SK-N-SH (cell line): ENCODE data around the gene CCDC91. TPM values are rescaled to one million over a fixed set of nuclear protein-coding genes. Genes with fewer than 3 reads are reported as not detected.

Experiments used
- CTCF ChIA-PET: fragments of 300-600, 350-600 bp; formaldehyde crosslinking; extraction: SDS; loops from one replicate; lab custom pipeline; 2021; lab: Yijun Ruan, JAX
- POLR2A ChIA-PET: fragments of 350-600 bp; sonication (Branson Sonifier 250); formaldehyde crosslinking; extraction: SDS; loops from one replicate; lab custom pipeline; 2020; ENCODE audit warnings: antibody characterized with exemption, inconsistent platforms; lab: Yijun Ruan, JAX
- DNase-seq: peaks from one replicate; pipeline ENCODE4 v3.0.0; 2012
- H2AFZ ChIP-seq: fragments of 200-600 bp; sonication (generic); 2 replicates; pipeline ENCODE4 v1.8.1; 2016; ENCODE audit warnings: antibody characterized with exemption, mild to moderate bottlenecking, low read depth
- H3F3A ChIP-seq: fragments of 200-600 bp; sonication (generic); replicated peaks from 2 replicates; pipeline ENCODE3; 2016; ENCODE audit warnings: antibody characterized with exemption, mild to moderate bottlenecking; ENCODE audit not compliant: insufficient read depth
- H3K27ac ChIP-seq, 2 experiments: fragments of 200-500 bp in 1 of 2; fragments of 200-600 bp in 1 of 2; sonication (Bioruptor generic) in 1 of 2; sonication (generic), shearing (Covaris generic) in 1 of 2; 2 replicates each; pipeline versions ENCODE4 v1.5.1 to v1.6.1; 2014 to 2016; ENCODE audit warnings: low read depth in 2 of 2, inconsistent platforms in 1 of 2, low read length in 1 of 2, mild to moderate bottlenecking in 1 of 2, mixed read lengths in 1 of 2
- H3K27me3 ChIP-seq: fragments of 200-600 bp; sonication (generic), shearing (Covaris generic); 2 replicates; pipeline ENCODE4 v1.6.1; 2016; ENCODE audit warnings: mixed run types; ENCODE audit not compliant: insufficient read depth
- H3K36me3 ChIP-seq, 2 experiments: fragments of 200-500 bp in 1 of 2; fragments of 200-600 bp in 1 of 2; sonication (Bioruptor generic) in 1 of 2; sonication (generic) in 1 of 2; replicated peaks in 1 of 2; 2 replicates each; pipeline versions ENCODE3 to v1.5.1; 2014 to 2016; ENCODE audit warnings: low read length in 1 of 2, mild to moderate bottlenecking in 1 of 2; ENCODE audit not compliant: insufficient read depth in 2 of 2, control insufficient read depth in 1 of 2
- H3K4me1 ChIP-seq, 2 experiments: fragments of 200-500 bp in 1 of 2; fragments of 200-600 bp in 1 of 2; sonication (Bioruptor generic) in 1 of 2; sonication (generic), shearing (Covaris generic) in 1 of 2; 2 replicates each; pipeline versions ENCODE4 v1.5.1 to v1.6.1; 2014 to 2016; ENCODE audit warnings: low read depth in 1 of 2, low read length in 1 of 2, mixed run types in 1 of 2; ENCODE audit not compliant: insufficient read depth in 2 of 2, control insufficient read depth in 1 of 2
- H3K4me2 ChIP-seq: fragments of 200-600 bp; sonication (generic), shearing (Covaris generic); 2 replicates; pipeline ENCODE4 v1.6.1; 2017; ENCODE audit warnings: mixed run types
- H3K4me3 ChIP-seq, 2 experiments: fragments of 200-500 bp in 1 of 2; fragments of 200-600 bp in 1 of 2; sonication (Bioruptor generic) in 1 of 2; sonication (generic), shearing (Covaris generic) in 1 of 2; 2 replicates each; pipeline versions ENCODE4 v1.5.1 to v1.8.1; 2014 to 2016; ENCODE audit warnings: low read depth in 2 of 2, inconsistent platforms in 1 of 2, low read length in 1 of 2, mild to moderate bottlenecking in 1 of 2, mixed read lengths in 1 of 2, moderate library complexity in 1 of 2
- H3K79me2 ChIP-seq: fragments of 200-600 bp; sonication (generic); 2 replicates; pipeline ENCODE4 v1.8.1; 2017; ENCODE audit warnings: mild to moderate bottlenecking; ENCODE audit not compliant: insufficient read depth
- H3K9ac ChIP-seq: fragments of 200-600 bp; sonication (generic); 2 replicates; pipeline ENCODE4 v1.6.1; 2017; ENCODE audit warnings: mixed run types
- H3K9me2 ChIP-seq: fragments of 200-600 bp; sonication (generic); 2 replicates; pipeline ENCODE4 v1.6.1; 2017; ENCODE audit warnings: mixed run types
- H3K9me3 ChIP-seq: fragments of 200-600 bp; sonication (generic); 2 replicates; pipeline ENCODE4 v1.6.1; 2017; ENCODE audit warnings: mixed run types, mild to moderate bottlenecking, moderate library complexity
- H4K20me1 ChIP-seq: fragments of 200-600 bp; sonication (generic); 2 replicates; pipeline ENCODE4 v1.6.1; 2017; ENCODE audit warnings: mild to moderate bottlenecking, mixed run types; ENCODE audit not compliant: insufficient read depth
- FOXM1 ChIP-seq: IDR thresholded peaks from 2 replicates; pipeline ENCODE4 v1.4.0; 2012; ENCODE audit warnings: low read depth, mild to moderate bottlenecking
- GATA2 ChIP-seq: sonication (generic); formaldehyde crosslinking; IDR thresholded peaks from 2 replicates; pipeline ENCODE4 v1.5.0; 2020; ENCODE audit warnings: mild to moderate bottlenecking, missing genetic modification reagents
- MEF2A ChIP-seq: IDR thresholded peaks from 2 replicates; pipeline ENCODE4 v1.4.0; 2012; ENCODE audit warnings: low read depth, borderline replicate concordance
- MXI1 ChIP-seq: IDR thresholded peaks from 2 replicates; pipeline ENCODE4 v1.6.1; 2012; ENCODE audit warnings: mild to moderate bottlenecking, low read depth, low read length, improper control_type of control experiment
- RAD21 ChIP-seq: IDR thresholded peaks from 2 replicates; pipeline ENCODE4 v1.6.1; 2012; ENCODE audit warnings: mild to moderate bottlenecking, low read length
- RXRA ChIP-seq: IDR thresholded peaks from 2 replicates; pipeline ENCODE4 v1.4.0; 2012; ENCODE audit warnings: low read depth, mild to moderate bottlenecking, borderline replicate concordance
- TAF1 ChIP-seq: IDR thresholded peaks from 2 replicates; pipeline ENCODE4 v1.6.1; 2012; ENCODE audit warnings: low read depth, mild to moderate bottlenecking, low read length, moderate library complexity, borderline replicate concordance
- TCF12 ChIP-seq: IDR thresholded peaks from 2 replicates; pipeline ENCODE4 v1.4.0; 2012
- WGBS: methylation state at CpG from one replicate; pipeline ENCODE4 v1.1.6; 2017; ENCODE audit warnings: low lambda C conversion rate; 5-methylcytosine and 5-hydroxymethylcytosine counted together
- polyA plus RNA-seq, 3 experiments: library from polyadenylated mRNA; depleted of rRNA; stranded (reverse); fragments of >200 nt; gene quantifications; 2 replicates each; pipeline ENCODE4 v1.2.3, GENCODE V29; 2012
- TF ChIP-seq, protein P1 (sequence below): IDR thresholded peaks from 2 replicates; pipeline ENCODE4 v1.4.0; 2012; ENCODE audit warnings: low read depth, borderline replicate concordance
- TF ChIP-seq, protein P2 (sequence below): fragments of 150-350 bp; IDR thresholded peaks from 2 replicates; pipeline ENCODE4 v1.6.1; 2016; ENCODE audit warnings: mild to moderate bottlenecking, low read depth, low read length

Gene CCDC91
- polyA plus RNA-seq, 1 of the 3 experiments (the other 2 are of a cell fraction), result 13.0 TPM

DNA sequence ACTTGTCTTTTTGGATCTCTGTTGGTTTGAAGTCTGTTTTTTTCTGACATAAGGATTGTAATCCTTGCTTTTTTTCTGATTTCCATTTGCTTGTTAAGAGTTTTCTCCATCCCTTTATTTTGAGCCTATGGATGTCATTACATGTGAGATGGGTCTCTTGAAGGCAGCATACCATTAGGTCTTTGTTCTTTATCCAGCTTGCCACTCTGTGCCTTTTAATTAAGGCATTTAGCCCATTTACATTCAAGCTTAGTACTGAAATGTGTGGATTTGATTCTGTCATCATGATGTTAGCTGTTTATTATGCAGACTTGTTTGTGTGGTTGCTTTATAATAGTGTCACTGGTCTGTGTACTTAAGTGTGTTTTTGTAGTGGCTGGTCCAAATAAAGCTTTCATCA lies 100.0 kb downstream of the CCDC91 start:
- Histone ChIP-seq H3K9me2 (no peaks in the 10 kb centered on the region), H3K27ac (no peak overlapping the region), H2AFZ (no peak overlapping the region), H3K4me2 (no peak overlapping the region), H3K79me2 (peaks cover 8% of the 10 kb centered on the region; the same call in 1 of the 2 replicates), H4K20me1 (no peaks in the 10 kb centered on the region), H3K36me3 (peaks cover 0 to 17% of the 10 kb centered on the region in 2 experiments), H3F3A (no peaks in the 10 kb centered on the region), H3K4me3 (no peak overlapping the region), H3K27me3 (no peaks in the 10 kb centered on the region), H3K9me3 (0 out of 2 replicates have a peak, but pooled peaks cover 10% of the 10 kb centered on the region), H3K9ac (no peak overlapping the region), H3K4me1 (no peaks in the 10 kb centered on the region)
- CTCF ChIA-PET, result no interaction called here
- no peak for DNase-seq
- POLR2A ChIA-PET, result no interaction called here
- TF ChIP-seq, protein P1, sequence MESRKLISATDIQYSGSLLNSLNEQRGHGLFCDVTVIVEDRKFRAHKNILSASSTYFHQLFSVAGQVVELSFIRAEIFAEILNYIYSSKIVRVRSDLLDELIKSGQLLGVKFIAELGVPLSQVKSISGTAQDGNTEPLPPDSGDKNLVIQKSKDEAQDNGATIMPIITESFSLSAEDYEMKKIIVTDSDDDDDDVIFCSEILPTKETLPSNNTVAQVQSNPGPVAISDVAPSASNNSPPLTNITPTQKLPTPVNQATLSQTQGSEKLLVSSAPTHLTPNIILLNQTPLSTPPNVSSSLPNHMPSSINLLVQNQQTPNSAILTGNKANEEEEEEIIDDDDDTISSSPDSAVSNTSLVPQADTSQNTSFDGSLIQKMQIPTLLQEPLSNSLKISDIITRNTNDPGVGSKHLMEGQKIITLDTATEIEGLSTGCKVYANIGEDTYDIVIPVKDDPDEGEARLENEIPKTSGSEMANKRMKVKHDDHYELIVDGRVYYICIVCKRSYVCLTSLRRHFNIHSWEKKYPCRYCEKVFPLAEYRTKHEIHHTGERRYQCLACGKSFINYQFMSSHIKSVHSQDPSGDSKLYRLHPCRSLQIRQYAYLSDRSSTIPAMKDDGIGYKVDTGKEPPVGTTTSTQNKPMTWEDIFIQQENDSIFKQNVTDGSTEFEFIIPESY, result no peak
- TF ChIP-seq GATA2 (CRISPR knock-in tag) (no peak), TAF1 (no peak), MXI1 (no peak), MEF2A (no peak)
- TF ChIP-seq, protein P2, sequence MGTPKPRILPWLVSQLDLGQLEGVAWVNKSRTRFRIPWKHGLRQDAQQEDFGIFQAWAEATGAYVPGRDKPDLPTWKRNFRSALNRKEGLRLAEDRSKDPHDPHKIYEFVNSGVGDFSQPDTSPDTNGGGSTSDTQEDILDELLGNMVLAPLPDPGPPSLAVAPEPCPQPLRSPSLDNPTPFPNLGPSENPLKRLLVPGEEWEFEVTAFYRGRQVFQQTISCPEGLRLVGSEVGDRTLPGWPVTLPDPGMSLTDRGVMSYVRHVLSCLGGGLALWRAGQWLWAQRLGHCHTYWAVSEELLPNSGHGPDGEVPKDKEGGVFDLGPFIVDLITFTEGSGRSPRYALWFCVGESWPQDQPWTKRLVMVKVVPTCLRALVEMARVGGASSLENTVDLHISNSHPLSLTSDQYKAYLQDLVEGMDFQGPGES, result no peak

DNA sequence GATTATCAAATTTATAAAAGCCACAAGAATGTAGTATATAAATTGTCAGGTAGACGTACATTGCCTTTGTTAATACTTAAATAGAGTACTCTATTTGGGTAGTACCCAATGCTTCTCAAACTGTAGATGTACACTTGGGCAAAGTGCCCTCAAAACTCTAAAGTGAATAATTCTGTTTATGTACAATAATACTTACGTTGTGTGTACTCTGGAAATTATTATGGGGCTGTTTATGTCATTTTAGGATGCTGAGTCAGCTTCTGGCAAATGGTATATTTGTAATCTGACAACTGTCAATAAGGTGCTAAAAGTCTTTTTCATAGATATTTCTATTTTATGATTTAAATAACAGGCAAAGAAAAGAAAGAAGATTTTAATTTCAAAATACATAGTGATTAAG lies 102.4 kb downstream of the CCDC91 start:
- WGBS, result 97% methylated on average over 2 of the region's 2 CpGs
- H3K9me3 ChIP-seq, result 0 out of 2 replicates have a peak, but pooled peaks cover 10% of the 10 kb centered on the region
- H3K27me3 ChIP-seq, result no peaks in the 10 kb centered on the region
- H3K27ac ChIP-seq, result no peak overlapping the region
- no peaks in the 10 kb centered on the region for H3K4me1 ChIP-seq
- POLR2A ChIA-PET, result no interaction called here
- TF ChIP-seq FOXM1, result no peak
- peaks cover 8% of the 10 kb centered on the region; the same call in 1 of the 2 replicates for H3K79me2 ChIP-seq
- H3K9ac ChIP-seq, result no peak overlapping the region
- H3K36me3 ChIP-seq, result peaks cover 0 to 17% of the 10 kb centered on the region in 2 experiments
- no peak overlapping the region for H2AFZ ChIP-seq
- CTCF ChIA-PET, result no interaction called here
- H3F3A ChIP-seq, result no peaks in the 10 kb centered on the region
- no peak overlapping the region for H3K4me2 ChIP-seq
- H3K4me3 ChIP-seq, result no peak overlapping the region
- no peaks in the 10 kb centered on the region for H4K20me1 ChIP-seq
- no peak for DNase-seq
- H3K9me2 ChIP-seq, result no peaks in the 10 kb centered on the region

DNA sequence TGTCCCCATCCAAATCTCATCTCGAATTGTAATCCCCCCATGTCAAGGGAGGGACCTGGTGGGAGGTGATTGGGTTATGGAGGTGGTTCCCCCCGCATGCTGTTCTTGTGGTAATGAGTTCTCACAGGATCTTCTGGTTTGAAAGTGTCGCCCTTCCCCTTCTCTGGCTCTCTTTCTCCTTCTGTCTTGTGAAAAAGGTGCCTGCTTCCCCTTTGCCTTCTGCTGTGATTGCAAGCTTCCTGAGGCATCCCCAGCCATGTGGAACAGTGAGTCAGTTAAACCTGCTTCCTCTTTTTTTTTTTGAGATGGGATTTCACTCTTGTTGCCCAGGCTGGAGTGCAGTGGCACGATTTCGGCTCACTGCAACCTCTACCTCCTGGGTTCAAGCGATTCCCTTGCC lies 104.0 kb downstream of the CCDC91 start:
- ChIA-PET CTCF (no interaction called here), POLR2A (no interaction called here)
- TF ChIP-seq TCF12 (no peak), RAD21 (no peak), RXRA (no peak)
- no peak for DNase-seq
- Histone ChIP-seq H3K4me3 (no peak overlapping the region), H3K4me1 (no peaks in the 10 kb centered on the region), H3F3A (no peaks in the 10 kb centered on the region), H4K20me1 (no peaks in the 10 kb centered on the region), H3K36me3 (peaks cover 0 to 9% of the 10 kb centered on the region in 2 experiments), H3K79me2 (no peaks in the 10 kb centered on the region), H3K9me2 (no peaks in the 10 kb centered on the region), H3K9me3 (0 out of 2 replicates have a peak, but pooled peaks cover 6% of the 10 kb centered on the region), H3K27ac (no peak overlapping the region), H3K4me2 (no peak overlapping the region), H2AFZ (no peak overlapping the region), H3K9ac (no peak overlapping the region), H3K27me3 (no peaks in the 10 kb centered on the region)
- WGBS, result 86% methylated on average over 6 of the region's 6 CpGs
